LoVo (cell line): Measurements from ENCODE around the gene HBP1.
"Not testable (repeated sequence)": the region's sequence is repeated elsewhere in the genome, so short reads cannot be mapped to it uniquely, and the experiment has no call there.

Experiments
- DNase-seq: peaks from one replicate; pipeline ENCODE4 v3.0.0-alpha.2; 2016; ENCODE audit warnings: low spot score

Gene HBP1

GRCh38 chr7:107228291-107228690, 59.5 kb downstream of the HBP1 start:
- no peak for DNase-seq

DNA sequence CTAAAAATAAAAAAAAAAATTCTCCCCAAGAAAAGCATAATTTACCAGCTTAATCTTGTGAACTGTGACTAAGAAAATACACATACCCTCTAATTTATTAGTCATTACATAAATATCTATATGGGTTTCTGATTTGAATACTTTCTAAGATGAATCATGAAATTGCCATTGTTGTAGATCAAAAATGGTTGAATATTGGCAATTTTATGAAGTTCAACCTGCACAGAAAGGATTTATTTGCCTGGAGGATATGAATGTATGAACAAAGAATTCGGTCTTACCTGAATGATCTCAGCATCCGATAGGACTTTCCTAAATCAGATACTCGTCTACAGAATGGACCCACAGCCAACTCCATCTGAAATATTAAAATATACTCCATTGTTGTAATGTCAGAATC, 61.5 kb downstream of the HBP1 start:
- DNase-seq: no peak

GRCh38 chr7:107232568-107233090, 63.8 kb downstream of the HBP1 start:
- DNase-seq: no peak

DNA sequence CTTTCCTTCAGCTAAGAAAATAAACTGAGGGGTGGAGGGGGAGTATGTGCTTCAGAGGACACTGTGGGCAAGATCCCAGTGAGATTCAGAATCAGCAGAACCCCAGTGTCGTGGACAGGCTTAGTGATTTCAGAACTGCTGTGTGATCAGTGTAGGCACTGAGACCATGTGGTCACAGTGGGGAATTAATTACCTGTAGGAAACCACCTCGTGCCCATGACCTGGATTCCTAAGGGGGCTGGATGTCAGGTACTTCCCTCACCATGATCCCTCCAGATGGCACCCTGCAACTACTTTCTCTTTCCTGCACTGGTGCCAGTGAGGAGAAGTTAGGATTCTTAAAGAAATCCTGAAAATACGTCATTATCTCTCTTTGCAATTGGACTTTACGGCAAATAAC, 64.4 kb downstream of the HBP1 start:
- DNase-seq: no peak

DNA sequence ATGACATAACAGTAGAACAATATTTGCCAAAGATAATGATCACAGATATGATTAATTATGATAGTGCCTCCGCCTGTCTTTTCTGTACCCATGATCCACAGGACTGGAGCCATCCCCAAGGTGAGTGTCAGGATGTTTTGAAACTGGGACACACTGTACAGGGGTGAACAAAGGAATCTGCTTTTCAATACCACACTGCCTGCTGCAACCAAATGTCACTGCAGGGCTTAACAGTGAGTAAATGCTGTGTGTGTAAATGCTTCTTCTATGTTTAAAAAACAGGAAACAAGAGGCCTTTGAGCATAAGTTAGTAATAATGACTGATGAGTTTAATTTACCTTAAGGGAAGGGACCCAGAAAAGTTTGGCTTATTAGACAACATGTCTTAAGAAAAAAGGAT, 65.2 kb downstream of the HBP1 start:
- no peak for DNase-seq

GRCh38 chr7:107234436-107234835, 65.6 kb downstream of the HBP1 start:
- no peak for DNase-seq

DNA sequence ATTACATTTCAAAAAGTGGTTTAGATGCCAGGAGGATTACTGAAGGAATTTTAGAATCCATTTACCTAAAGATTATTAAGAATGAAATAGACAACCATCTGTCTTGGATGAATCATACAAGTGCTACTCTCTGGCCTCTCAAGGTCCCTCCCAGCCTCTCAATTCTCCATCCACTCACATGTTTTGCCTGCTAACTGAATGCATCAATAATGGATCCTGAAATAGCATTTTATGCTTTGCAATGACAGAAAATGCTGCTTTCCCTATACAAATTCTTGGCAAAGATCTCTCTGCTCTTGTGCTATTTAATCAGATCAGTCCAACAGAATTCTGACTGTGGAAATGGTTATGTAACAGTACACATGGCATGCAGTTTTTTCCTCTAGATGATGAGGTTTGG, 68.1 kb downstream of the HBP1 start:
- no peak for DNase-seq

DNA sequence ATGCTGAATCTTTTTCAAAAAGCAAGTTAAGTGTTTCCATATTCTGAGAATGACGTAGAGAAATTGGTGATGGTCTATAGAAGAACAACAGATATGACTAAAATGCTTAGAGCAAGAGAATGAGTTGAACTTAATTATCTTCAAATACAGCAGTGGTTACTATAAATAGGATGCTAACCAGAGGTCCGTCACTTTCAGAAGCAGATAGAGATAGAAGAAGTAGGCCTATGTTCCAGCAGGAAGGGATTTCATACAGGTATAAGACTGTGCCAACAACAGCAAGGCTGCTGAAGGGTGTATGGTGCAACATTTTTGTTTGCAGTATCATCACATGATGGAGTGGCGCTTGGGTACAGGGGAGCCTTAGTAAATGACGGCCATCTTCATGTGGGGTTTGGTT, 68.6 kb downstream of the HBP1 start:
- no peak for DNase-seq

GRCh38 chr7:107242267-107242666, 73.5 kb downstream of the HBP1 start:
- no peak for DNase-seq

GRCh38 chr7:107244613-107245012, 75.8 kb downstream of the HBP1 start:
- no peak for DNase-seq

DNA sequence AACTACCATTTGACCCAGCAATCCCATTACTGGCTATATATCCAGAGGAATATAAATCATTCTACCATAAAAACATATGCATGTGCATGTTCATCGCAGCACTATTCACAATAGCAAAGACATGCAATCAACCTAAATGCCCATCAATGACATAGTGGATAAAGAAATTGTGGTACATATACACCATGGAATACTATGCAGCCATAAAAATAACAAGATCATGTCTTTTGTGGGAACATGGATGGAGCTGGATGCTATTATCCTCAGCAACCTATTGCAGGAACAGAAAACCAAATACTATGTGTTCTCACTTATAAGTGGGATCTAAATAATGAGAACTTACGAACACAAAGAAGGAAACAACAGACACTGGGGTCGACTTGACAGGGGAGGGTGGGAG, 78.0 kb downstream of the HBP1 start:
- DNase-seq: not testable (repeated sequence)

DNA sequence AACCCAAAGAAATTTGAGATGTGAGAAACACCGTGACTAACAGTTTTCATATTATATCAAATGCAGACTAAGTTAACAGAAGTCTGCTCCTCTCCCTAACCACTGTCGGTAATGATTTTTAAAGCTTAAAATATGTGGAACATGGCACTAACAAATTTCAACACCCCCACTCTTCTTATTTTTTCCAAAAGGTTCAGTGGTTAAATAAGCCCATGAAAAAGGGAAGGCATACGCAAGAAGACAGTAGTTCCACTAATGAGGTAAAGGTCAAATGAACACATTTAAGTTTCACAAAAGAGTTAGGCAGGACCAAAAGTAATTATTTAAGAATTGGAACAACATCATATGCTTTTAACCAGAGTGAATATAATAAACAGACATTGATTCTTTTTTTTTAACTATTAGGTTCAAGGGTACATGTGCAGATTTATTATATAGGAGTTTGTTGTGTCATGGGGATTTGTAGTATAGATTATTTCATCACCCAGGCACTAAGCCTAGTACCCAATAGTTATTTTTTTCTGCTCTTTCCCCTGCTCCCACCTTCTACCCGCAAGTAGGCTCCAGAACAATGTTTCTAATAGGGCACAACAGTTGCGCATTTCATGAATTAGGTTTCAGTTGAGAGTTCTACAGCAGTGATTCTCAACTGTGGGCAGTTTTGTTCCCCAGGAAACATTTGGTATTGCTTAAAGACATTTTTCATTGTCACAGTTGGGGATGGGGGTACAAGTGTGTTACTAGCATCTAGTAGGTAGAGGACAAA, 79.9 kb downstream of the HBP1 start:
- no peak for DNase-seq

GRCh38 chr7:107251963-107252362, 83.2 kb downstream of the HBP1 start:
- DNase-seq: no peak
